IMR-90 (cell line): ENCODE results near the gene RASSF6. TPM values are rescaled to one million over a fixed set of nuclear protein-coding genes. Genes with fewer than 3 reads are reported as not detected.

Source experiments
- ATAC-seq: fragments of 200-7000 bp; cut with Tn5 transposase; 2 replicates; pipeline ENCODE4 v1.9.1; 2020; ENCODE audit warnings: low read depth, mild to moderate bottlenecking, moderate library complexity
- BruUV-seq: library from RNA; stranded (reverse); fragments of 400-500 nt; replicated peaks from 2 replicates; lab custom pipeline; 2021; lab: Mats Ljungman, UMichigan
- CTCF ChIA-PET: fragments of 300-600 bp; formaldehyde crosslinking; extraction: SDS; loops from one replicate; lab custom pipeline; 2021; ENCODE audit warnings: antibody characterized with exemption; lab: Yijun Ruan, JAX
- POLR2A ChIA-PET: fragments of 300-600 bp; sonication (Branson Sonifier 250); formaldehyde crosslinking; loops from one replicate; lab custom pipeline; 2022; ENCODE audit warnings: antibody characterized with exemption; ENCODE audit not compliant: unreplicated experiment; lab: Charles Lee
- DNase-seq: peaks from one replicate; pipeline ENCODE4 v3.0.0; 2013
- H2AFZ ChIP-seq: replicated peaks from 2 replicates; pipeline ENCODE3; 2013; ENCODE audit warnings: low read length, mild to moderate bottlenecking; ENCODE audit not compliant: poor library complexity
- H2AK5ac ChIP-seq: 2 replicates; pipeline ENCODE4 v1.6.1; 2013; ENCODE audit warnings: low read depth, low read length, inconsistent platforms
- H2AK9ac ChIP-seq: replicated peaks from 2 replicates; pipeline ENCODE3; 2013; ENCODE audit warnings: mild to moderate bottlenecking, low read depth, low read length, moderate library complexity; ENCODE audit not compliant: poor library complexity
- H2BK120ac ChIP-seq: 2 replicates; pipeline ENCODE4 v1.6.1; 2013; ENCODE audit warnings: low read depth, low read length, inconsistent platforms
- H2BK15ac ChIP-seq: 3 replicates; pipeline ENCODE4 v1.6.1; 2013; ENCODE audit warnings: low read depth, low read length, inconsistent platforms
- H2BK20ac ChIP-seq: 2 replicates; pipeline ENCODE4 v1.6.1; 2013; ENCODE audit warnings: low read depth, mild to moderate bottlenecking, inconsistent platforms, low read length, moderate library complexity
- H2BK5ac ChIP-seq: 2 replicates; pipeline ENCODE4 v1.6.1; 2013; ENCODE audit warnings: mild to moderate bottlenecking, low read depth, low read length, inconsistent platforms; ENCODE audit not compliant: poor library complexity, severe bottlenecking
- H3K14ac ChIP-seq: replicated peaks from 2 replicates; pipeline ENCODE4 v1.6.1; 2013; ENCODE audit warnings: low read depth, low read length, inconsistent platforms
- H3K18ac ChIP-seq: 2 replicates; pipeline ENCODE4 v1.6.1; 2013; ENCODE audit warnings: low read depth, low read length, control low read depth
- H3K23ac ChIP-seq: 2 replicates; pipeline ENCODE4 v1.6.1; 2013; ENCODE audit warnings: low read depth, low read length, inconsistent platforms
- H3K27ac ChIP-seq: 2 replicates; pipeline ENCODE4 v1.5.1; 2013; ENCODE audit warnings: mild to moderate bottlenecking, control low read depth, low read length; ENCODE audit not compliant: insufficient read depth
- H3K27me3 ChIP-seq: 2 replicates; pipeline ENCODE4 v1.6.1; 2013; ENCODE audit warnings: low read length; ENCODE audit not compliant: control insufficient read depth, insufficient read depth
- H3K36me3 ChIP-seq: 2 replicates; pipeline ENCODE4 v1.6.1; 2013; ENCODE audit warnings: low read length, mixed read lengths; ENCODE audit not compliant: control insufficient read depth, insufficient read depth
- H3K4ac ChIP-seq: 2 replicates; pipeline ENCODE4 v1.6.1; 2013; ENCODE audit warnings: low read depth, low read length, inconsistent platforms
- H3K4me1 ChIP-seq: 2 replicates; pipeline ENCODE4 v1.6.1; 2013; ENCODE audit warnings: low read length, mixed read lengths; ENCODE audit not compliant: control insufficient read depth, insufficient read depth
- H3K4me2 ChIP-seq: 2 replicates; pipeline ENCODE4 v1.6.1; 2013; ENCODE audit warnings: low read depth, mild to moderate bottlenecking, control low read depth, low read length, moderate library complexity
- H3K4me3 ChIP-seq: 2 replicates; pipeline ENCODE4 v1.5.1; 2013; ENCODE audit warnings: low read depth, mild to moderate bottlenecking, control low read depth, low read length, moderate library complexity; ENCODE audit not compliant: insufficient read depth
- H3K56ac ChIP-seq: 2 replicates; pipeline ENCODE4 v1.6.1; 2013; ENCODE audit warnings: low read length, inconsistent platforms; ENCODE audit not compliant: insufficient read depth; ENCODE audit errors: extremely low read depth
- H3K79me1 ChIP-seq, 2 experiments: 2 replicates each; pipeline ENCODE4 v1.6.1; 2013; ENCODE audit warnings: low read length in 2 of 2, inconsistent platforms in 1 of 2, low read depth in 1 of 2
- H3K9ac ChIP-seq: 2 replicates; pipeline ENCODE4 v1.6.1; 2013; ENCODE audit warnings: low read depth, low read length, control low read depth
- H3K9me1 ChIP-seq: 2 replicates; pipeline ENCODE4 v1.6.1; 2013; ENCODE audit warnings: low read length, inconsistent platforms; ENCODE audit not compliant: insufficient read depth
- H3K9me3 ChIP-seq: 2 replicates; pipeline ENCODE4 v1.6.1; 2013; ENCODE audit warnings: low read length; ENCODE audit not compliant: control insufficient read depth, insufficient read depth
- H4K20me1 ChIP-seq: 2 replicates; pipeline ENCODE4 v1.6.1; 2013; ENCODE audit warnings: low read length, inconsistent platforms; ENCODE audit not compliant: insufficient read depth
- H4K5ac ChIP-seq: 2 replicates; pipeline ENCODE4 v1.6.1; 2013; ENCODE audit warnings: mild to moderate bottlenecking, low read depth, low read length, control low read depth
- H4K8ac ChIP-seq, 2 experiments: 2 replicates each; pipeline ENCODE4 v1.6.1; 2013; ENCODE audit warnings: low read depth in 2 of 2, low read length in 2 of 2, control low read depth in 1 of 2, inconsistent platforms in 1 of 2
- H4K91ac ChIP-seq: 2 replicates; pipeline ENCODE4 v1.6.1; 2013; ENCODE audit warnings: low read depth, low read length, inconsistent platforms; ENCODE audit not compliant: insufficient read depth
- FOS ChIP-seq: fragments of 150-350 bp; IDR thresholded peaks from 2 replicates; pipeline ENCODE4 v1.6.1; 2016; ENCODE audit warnings: low read depth, low read length
- MAFK ChIP-seq: IDR thresholded peaks from 2 replicates; pipeline ENCODE4 v1.6.1; 2012; ENCODE audit warnings: low read depth, low read length, improper control_type of control experiment
- MAZ ChIP-seq: IDR thresholded peaks from 2 replicates; pipeline ENCODE4 v1.6.1; 2012; ENCODE audit warnings: low read depth, mild to moderate bottlenecking, low read length, improper control_type of control experiment, moderate library complexity, borderline replicate concordance
- MXI1 ChIP-seq: IDR thresholded peaks from 2 replicates; pipeline ENCODE4 v1.6.1; 2012; ENCODE audit warnings: low read depth, mild to moderate bottlenecking, low read length, moderate library complexity, borderline replicate concordance
- NFE2L2 ChIP-seq: fragments of 150-350 bp; IDR thresholded peaks from 2 replicates; pipeline ENCODE4 v1.6.1; 2016; ENCODE audit warnings: low read depth, mild to moderate bottlenecking, low read length
- POLR2A ChIP-seq: IDR thresholded peaks from 2 replicates; pipeline ENCODE4 v1.6.1; 2012; ENCODE audit warnings: mild to moderate bottlenecking, low read depth, low read length
- RCOR1 ChIP-seq: IDR thresholded peaks from 2 replicates; pipeline ENCODE4 v1.6.1; 2012; ENCODE audit warnings: mild to moderate bottlenecking, low read length, improper control_type of control experiment; ENCODE audit not compliant: insufficient replicate concordance
- RFX5 ChIP-seq: IDR thresholded peaks from 2 replicates; pipeline ENCODE4 v1.8.0; 2012; ENCODE audit warnings: low read depth, mild to moderate bottlenecking, low read length, moderate library complexity
- SMC3 ChIP-seq: fragments of 150-350 bp; IDR thresholded peaks from 2 replicates; pipeline ENCODE4 v1.6.1; 2016; ENCODE audit warnings: low read depth, mild to moderate bottlenecking, antibody characterized with exemption, low read length, moderate library complexity
- WGBS, 2 experiments: methylation state at CpG; one replicate each; pipeline versions ENCODE4 v1.1.5 to v1.1.7; 2013; ENCODE audit warnings: missing lambda C conversion rate in 2 of 2; ENCODE audit not compliant: insufficient read length in 1 of 2; ENCODE audit errors: extremely low coverage in 2 of 2; 5-methylcytosine and 5-hydroxymethylcytosine counted together
- dilution Hi-C: fragments of 300-500 bp; cut with HindIII; formaldehyde crosslinking; loops from one replicate; pipeline ENCODE4 v1.14.3; 2018; ENCODE audit warnings: low sequenced_read_pairs; ENCODE audit not compliant: unreplicated experiment
- in situ Hi-C: fragments of 300-500 bp; cut with MboI; formaldehyde crosslinking; loops from 3 replicates; pipeline ENCODE4 v1.14.3; 2019; ENCODE audit warnings: low sequenced_read_pairs, inconsistent platforms, mixed read lengths
- intact Hi-C: fragments of 100-400 bp; cut with micrococcal nuclease; formaldehyde crosslinking; loops from 2 replicates; pipeline ENCODE4 v1.10.0; 2022
- polyA plus RNA-seq, 3 experiments: library from polyadenylated mRNA; depleted of rRNA; stranded (reverse); fragments of >200 nt; gene quantifications; 2 replicates each; pipeline ENCODE4 v1.2.3, GENCODE V29; 2012; ENCODE audit warnings: low replicate concordance in 1 of 3
- total RNA-seq: library from RNA; depleted of rRNA; stranded (reverse); fragments of >200 nt; gene quantifications from 2 replicates; pipeline ENCODE4 v1.2.3, GENCODE V29; 2012
- TF ChIP-seq, protein P1 (sequence below): fragments of 150-350 bp; IDR thresholded peaks from 2 replicates; pipeline ENCODE4 v1.6.1; 2017; ENCODE audit warnings: mild to moderate bottlenecking, antibody characterized with exemption, low read length, low read depth

Gene RASSF6
- total and polyA plus RNA-seq, 2 of the 4 experiments (the other 2 are of a cell fraction) = not detected

- CTCF ChIA-PET = no interaction called here
- Histone ChIP-seq H3K4me2 (no peak overlapping the region), H4K5ac (no peak overlapping the region), H3K56ac (no peak overlapping the region), H3K9ac (no peak overlapping the region), H3K4me3 (no peak overlapping the region), H2BK5ac (no peak overlapping the region), H3K18ac (no peak overlapping the region), H2BK120ac (no peak overlapping the region), H2AK5ac (no peak overlapping the region), H3K79me1 (no peaks in the 10 kb centered on the region), H3K14ac (no peak overlapping the region), H3K23ac (no peak overlapping the region), H4K20me1 (no peaks in the 10 kb centered on the region), H3K36me3 (no peaks in the 10 kb centered on the region), H2BK15ac (no peak overlapping the region), H3K27ac (no peak overlapping the region), H2BK20ac (no peak overlapping the region), H2AFZ (no peak overlapping the region), H3K27me3 (peaks cover 14% of the 10 kb centered on the region), H4K8ac (no peak overlapping the region), H3K9me3 (no peaks in the 10 kb centered on the region), H3K9me1 (no peaks in the 10 kb centered on the region), H3K4ac (no peak overlapping the region), H3K4me1 (no peaks in the 10 kb centered on the region), H2AK9ac (no peak overlapping the region), H4K91ac (no peak overlapping the region)
- no peak for ATAC-seq
- no TSS peak for BruUV-seq
- 93% methylated on average over 3 of the region's 5 CpGs; no CpG with 5 or more reads in 1 of the 2 experiments for WGBS, 2 experiments
- POLR2A ChIA-PET = no interaction called here
- TF ChIP-seq, protein P1, sequence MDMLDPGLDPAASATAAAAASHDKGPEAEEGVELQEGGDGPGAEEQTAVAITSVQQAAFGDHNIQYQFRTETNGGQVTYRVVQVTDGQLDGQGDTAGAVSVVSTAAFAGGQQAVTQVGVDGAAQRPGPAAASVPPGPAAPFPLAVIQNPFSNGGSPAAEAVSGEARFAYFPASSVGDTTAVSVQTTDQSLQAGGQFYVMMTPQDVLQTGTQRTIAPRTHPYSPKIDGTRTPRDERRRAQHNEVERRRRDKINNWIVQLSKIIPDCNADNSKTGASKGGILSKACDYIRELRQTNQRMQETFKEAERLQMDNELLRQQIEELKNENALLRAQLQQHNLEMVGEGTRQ = no peak
- TF ChIP-seq FOS (no peak), MXI1 (no peak), RFX5 (no peak), MAFK (no peak), POLR2A (no peak), RCOR1 (no peak), MAZ (no peak), SMC3 (no peak), NFE2L2 (no peak)
- dilution Hi-C loops (no loop called here), intact Hi-C loops (no loop called here), in situ Hi-C loops (no loop called here)
- DNase-seq = no peak
Observed at GRCh38 chr4:73621357-73621756, 1.1 kb upstream of the RASSF6 start.
